Nephron (organoid): ENCODE data around the gene TMEM203.

ENCODE experiments used
- H3K27ac Mint-ChIP-seq, 3 experiments: 2 replicates each; pipeline ENCODE4 v1.8.0; 2020; ENCODE audit warnings: mixed read lengths in 3 of 3, mild to moderate bottlenecking in 2 of 3, moderate library complexity in 1 of 3
- H3K27me3 Mint-ChIP-seq: 2 replicates; pipeline ENCODE4 v1.8.0; 2021; ENCODE audit warnings: low read depth, mild to moderate bottlenecking, moderate library complexity, mixed read lengths
- H3K36me3 Mint-ChIP-seq: 2 replicates; pipeline ENCODE4 v1.8.0; 2020; ENCODE audit warnings: low read depth, mixed read lengths
- H3K4me1 Mint-ChIP-seq: 2 replicates; pipeline ENCODE4 v1.8.0; 2020; ENCODE audit warnings: mixed read lengths
- H3K4me3 Mint-ChIP-seq, 3 experiments: 2 replicates each; pipeline ENCODE4 v1.8.0; 2020; ENCODE audit warnings: mild to moderate bottlenecking in 3 of 3, mixed read lengths in 3 of 3, moderate library complexity in 2 of 3
- H3K9me3 Mint-ChIP-seq: 2 replicates; pipeline ENCODE4 v1.8.0; 2020; ENCODE audit warnings: mixed read lengths
- TF ChIP-seq, protein P1 (sequence below), 3 experiments: fragments of 200-600 bp; sonication (generic); IDR thresholded peaks; one replicate each; pipeline ENCODE4 v1.5.0; 2021; ENCODE audit warnings: antibody characterized with exemption in 3 of 3; ENCODE audit not compliant: unreplicated experiment in 3 of 3

TMEM203 gene

DNA sequence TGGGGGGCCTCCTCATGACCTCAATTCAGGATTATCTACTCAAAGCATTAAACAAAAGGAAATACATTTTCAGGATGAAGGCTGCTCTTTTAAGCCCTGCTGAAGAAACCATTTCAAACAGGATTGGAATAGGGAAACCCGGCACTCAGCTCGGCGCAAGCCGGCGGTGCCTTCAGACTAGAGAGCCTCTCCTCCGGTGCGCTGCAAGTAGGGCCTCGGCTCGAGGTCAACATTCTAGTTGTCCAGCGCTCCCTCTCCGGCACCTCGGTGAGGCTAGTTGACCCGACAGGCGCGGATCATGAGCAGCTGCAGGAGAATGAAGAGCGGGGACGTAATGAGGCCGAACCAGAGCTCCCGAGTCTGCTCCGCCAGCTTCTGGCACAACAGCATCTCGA, 720 bp downstream of the TMEM203 start:
- Mint-ChIP-seq H3K27me3 (peaks cover 4% of the 10 kb centered on the region), H3K4me3 (peak overlapping the region; percentile 94 to 96 (median 95)), H3K4me1 (peaks cover 18% of the 10 kb centered on the region), H3K36me3 (peaks cover 9% of the 10 kb centered on the region), H3K9me3 (no peaks in the 10 kb centered on the region), H3K27ac (peak overlapping the region; percentile 40 to 82 (median 50))
- TF ChIP-seq, protein P1, sequence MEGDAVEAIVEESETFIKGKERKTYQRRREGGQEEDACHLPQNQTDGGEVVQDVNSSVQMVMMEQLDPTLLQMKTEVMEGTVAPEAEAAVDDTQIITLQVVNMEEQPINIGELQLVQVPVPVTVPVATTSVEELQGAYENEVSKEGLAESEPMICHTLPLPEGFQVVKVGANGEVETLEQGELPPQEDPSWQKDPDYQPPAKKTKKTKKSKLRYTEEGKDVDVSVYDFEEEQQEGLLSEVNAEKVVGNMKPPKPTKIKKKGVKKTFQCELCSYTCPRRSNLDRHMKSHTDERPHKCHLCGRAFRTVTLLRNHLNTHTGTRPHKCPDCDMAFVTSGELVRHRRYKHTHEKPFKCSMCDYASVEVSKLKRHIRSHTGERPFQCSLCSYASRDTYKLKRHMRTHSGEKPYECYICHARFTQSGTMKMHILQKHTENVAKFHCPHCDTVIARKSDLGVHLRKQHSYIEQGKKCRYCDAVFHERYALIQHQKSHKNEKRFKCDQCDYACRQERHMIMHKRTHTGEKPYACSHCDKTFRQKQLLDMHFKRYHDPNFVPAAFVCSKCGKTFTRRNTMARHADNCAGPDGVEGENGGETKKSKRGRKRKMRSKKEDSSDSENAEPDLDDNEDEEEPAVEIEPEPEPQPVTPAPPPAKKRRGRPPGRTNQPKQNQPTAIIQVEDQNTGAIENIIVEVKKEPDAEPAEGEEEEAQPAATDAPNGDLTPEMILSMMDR (IDR thresholded peaks at IDR 0.05; ENCODE audit: unreplicated experiment in 3 of 3) = no peak

DNA sequence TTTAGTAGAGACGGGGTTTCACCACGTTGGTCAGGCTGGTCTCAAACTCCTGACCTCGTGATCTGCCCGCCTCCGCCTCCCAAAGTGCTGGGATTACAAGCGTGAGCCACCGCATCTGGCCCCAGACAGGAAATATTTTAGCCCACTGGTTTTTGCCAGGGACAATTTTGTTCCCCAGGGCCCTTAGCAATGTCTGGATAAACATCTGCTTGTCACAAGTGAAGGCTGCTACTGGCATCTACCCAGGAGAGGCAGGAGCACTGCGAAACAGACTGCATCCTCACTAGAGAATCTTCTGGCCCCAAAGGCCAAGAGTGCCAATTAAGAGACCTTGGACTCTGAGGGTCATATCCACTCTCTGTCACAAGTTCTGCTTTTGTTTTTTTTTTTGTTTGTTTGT, 2.5 kb downstream of the TMEM203 start:
- TF ChIP-seq, protein P1 (IDR thresholded peaks at IDR 0.05; ENCODE audit: unreplicated experiment in 3 of 3) = no peak
- H3K36me3 Mint-ChIP-seq = peaks cover 9% of the 10 kb centered on the region
- H3K27me3 Mint-ChIP-seq = peaks cover 4% of the 10 kb centered on the region
- peaks cover 18% of the 10 kb centered on the region for H3K4me1 Mint-ChIP-seq
- no peaks in the 10 kb centered on the region for H3K9me3 Mint-ChIP-seq
- peak overlapping the region; percentile 38 to 58 (median 42) for H3K4me3 Mint-ChIP-seq
- no peak overlapping the region for H3K27ac Mint-ChIP-seq

DNA sequence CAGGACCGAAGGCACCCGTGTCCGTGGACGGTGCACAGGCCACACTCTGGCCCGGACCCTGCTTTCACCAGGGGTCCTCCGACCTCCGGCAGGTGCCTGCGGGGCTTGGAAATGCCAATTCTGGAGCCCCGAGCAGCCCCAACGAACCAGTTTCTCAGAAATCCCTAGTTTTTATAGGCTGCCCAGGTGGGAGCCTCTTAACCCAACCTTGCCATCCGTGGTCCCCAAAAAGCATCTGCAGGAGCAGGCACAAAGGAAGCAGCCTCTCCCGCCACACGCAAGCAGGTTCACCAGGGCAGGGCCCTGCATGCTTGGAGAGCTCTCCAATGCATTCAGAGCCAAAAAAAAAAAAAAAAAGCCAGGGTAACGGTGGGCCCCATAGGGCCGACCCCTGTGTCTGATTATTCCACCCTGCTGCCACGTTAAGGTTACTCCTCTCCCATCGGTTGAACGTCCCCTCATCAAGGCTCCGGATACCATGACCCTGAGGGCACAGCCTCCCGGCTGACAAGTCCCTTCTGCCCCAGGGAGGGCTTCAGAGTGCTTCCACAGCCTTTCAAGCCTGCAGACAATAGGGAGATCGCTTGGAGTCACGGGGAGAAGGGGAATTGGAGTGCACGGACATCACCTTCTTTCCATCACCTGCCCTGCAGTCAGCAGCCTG, 4.1 kb downstream of the TMEM203 start:
- Mint-ChIP-seq H3K4me1 (peaks cover 14% of the 10 kb centered on the region), H3K36me3 (no peaks in the 10 kb centered on the region), H3K9me3 (no peaks in the 10 kb centered on the region), H3K4me3 (peak overlapping the region; percentile 85 to 87 (median 86)), H3K27ac (peak overlapping the region in 1 of 3 experiments; percentile 28), H3K27me3 (peaks cover 4% of the 10 kb centered on the region)
- TF ChIP-seq, protein P1 (IDR thresholded peaks at IDR 0.05; ENCODE audit: unreplicated experiment in 3 of 3) = no peak

DNA sequence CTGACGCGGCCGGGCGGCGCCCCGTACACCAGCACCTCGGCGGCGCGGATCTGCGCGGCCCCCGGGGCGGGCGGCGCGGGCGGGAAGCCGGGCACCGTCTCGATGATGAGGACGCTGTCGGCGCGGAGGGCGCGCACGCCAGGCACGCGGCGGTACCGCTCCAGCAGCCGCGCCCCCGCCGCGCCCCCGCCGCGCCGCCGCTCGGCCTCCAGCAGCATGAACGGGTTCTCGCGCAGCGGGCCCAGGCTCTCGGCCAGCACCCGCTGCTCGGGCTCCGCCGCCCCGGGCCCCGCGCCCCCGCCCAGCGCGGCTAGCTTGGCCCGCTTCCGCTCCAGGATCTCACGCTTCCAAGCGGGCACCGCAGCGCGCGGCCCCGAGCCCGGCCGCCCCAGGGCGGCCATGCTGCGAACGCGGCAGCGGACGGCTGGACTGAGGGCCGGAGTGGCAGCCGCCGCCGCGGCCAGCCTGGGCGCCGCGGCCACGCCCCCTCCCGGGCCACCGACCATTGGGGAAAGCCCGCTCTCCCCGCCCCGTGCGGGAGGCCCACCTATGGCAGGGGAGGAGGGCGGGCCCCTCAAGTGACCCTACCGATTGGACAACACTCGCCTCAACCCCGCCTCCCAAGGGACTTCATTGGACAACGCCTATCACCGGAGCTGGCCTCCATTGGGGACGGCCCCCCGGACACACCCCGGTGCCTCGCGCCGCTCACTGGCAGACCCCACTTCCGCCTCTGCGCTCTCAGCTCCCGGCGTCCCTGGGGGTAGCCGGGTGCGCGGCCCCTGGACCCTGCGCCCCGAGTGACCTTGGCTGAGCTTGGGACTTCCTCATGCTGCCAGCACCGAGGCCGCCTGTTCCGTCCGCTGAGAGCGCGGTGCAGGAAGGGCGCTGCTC, 4.9 kb downstream of the TMEM203 start, which contains the start of gene TPRN:
Gene TPRN (minus strand): TSS at position 431 of the 894 bp plus-strand sequence. CDS start 30 bp downstream, at position 401.
- TF ChIP-seq, protein P1 (IDR thresholded peaks at IDR 0.05; ENCODE audit: unreplicated experiment in 3 of 3) = no peak
- Mint-ChIP-seq H3K27me3 (peaks cover 4% of the 10 kb centered on the region), H3K9me3 (no peaks in the 10 kb centered on the region), H3K4me3 (peak within 1 kb of the TSS; percentile 89 to 92 (median 90)), H3K4me1 (peaks cover 12% of the 10 kb centered on the region), H3K36me3 (no peaks in the 10 kb centered on the region), H3K27ac (peak within 1 kb of the TSS in 1 of 3 experiments; percentile 28)

DNA sequence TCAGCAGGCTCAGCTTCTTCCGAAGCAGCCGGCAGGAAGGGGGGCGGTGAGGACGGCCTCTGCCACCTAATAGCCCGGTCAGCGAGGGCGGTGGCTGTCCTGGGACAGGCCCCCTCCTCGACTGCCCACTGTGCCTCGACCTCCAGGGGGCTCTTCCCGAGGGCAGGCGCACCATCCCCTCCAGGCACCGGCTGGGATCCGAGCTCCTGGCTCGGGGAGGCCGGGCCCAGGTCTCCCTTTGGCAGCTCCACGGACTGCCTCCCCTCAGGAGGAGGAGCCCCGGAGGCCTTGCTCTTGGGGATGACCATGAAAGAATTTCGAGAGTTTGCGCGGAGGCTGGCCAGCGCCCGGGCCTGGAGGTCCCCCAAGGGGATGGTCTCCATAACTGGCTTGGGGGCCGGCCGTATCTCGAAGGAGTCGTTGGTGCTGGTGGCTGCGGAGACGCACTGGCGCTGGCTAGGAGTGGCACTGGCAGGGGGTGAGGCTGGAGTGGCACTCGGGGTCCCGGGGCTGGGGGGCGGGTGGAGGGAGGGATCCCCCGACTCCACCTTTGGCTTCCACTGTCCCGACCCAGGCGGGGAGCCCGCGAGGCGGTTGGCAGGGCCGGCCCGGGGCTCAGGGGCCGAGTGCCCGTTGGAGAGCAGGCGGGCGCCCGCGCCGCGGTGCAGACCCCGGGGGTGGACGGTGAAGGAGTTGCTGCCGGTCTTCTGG, 5.9 kb downstream of the TMEM203 start:
- Mint-ChIP-seq H3K4me1 (peaks cover 12% of the 10 kb centered on the region), H3K9me3 (no peaks in the 10 kb centered on the region), H3K4me3 (peak overlapping the region; percentile 89 to 92 (median 90)), H3K27ac (no peak overlapping the region), H3K27me3 (no peaks in the 10 kb centered on the region), H3K36me3 (no peaks in the 10 kb centered on the region)
- TF ChIP-seq, protein P1 (IDR thresholded peaks at IDR 0.05; ENCODE audit: unreplicated experiment in 3 of 3) = no peak
